ENCODE measurements around the gene VAMP8. TPM values are rescaled to one million over a fixed set of nuclear protein-coding genes. Genes with fewer than 3 reads are reported as not detected.
"Not testable (repeated sequence)": the region's sequence is repeated elsewhere in the genome, so short reads cannot be mapped to it uniquely, and the experiment has no call there.

The VAMP8 gene
- total RNA-seq, 1 experiment from 2014 or later: 90.8 TPM

- intact Hi-C loops (cut with micrococcal nuclease; ENCODE audit: unreplicated experiment): no loop called here
- Mint-ChIP-seq H3K36me3 (ENCODE audit: insufficient read depth, unreplicated experiment) (peaks cover 51% of the 10 kb centered on the region), H3K27me3 (ENCODE audit: unreplicated experiment) (no peaks in the 10 kb centered on the region), H3K27ac (ENCODE audit: unreplicated experiment) (no peak overlapping the region), H3K9me3 (ENCODE audit: low read depth, unreplicated experiment) (no peaks in the 10 kb centered on the region), H3K4me1 (ENCODE audit: low read depth, unreplicated experiment) (no peaks in the 10 kb centered on the region), H3K4me3 (ENCODE audit: low read depth, unreplicated experiment) (peak overlapping the region; percentile 81)
- CTCF ChIA-PET: no interaction called here
- no peak for DNase-seq
- BruUV-seq (replicated peaks): no TSS peak
- TF ChIP-seq, protein P1, sequence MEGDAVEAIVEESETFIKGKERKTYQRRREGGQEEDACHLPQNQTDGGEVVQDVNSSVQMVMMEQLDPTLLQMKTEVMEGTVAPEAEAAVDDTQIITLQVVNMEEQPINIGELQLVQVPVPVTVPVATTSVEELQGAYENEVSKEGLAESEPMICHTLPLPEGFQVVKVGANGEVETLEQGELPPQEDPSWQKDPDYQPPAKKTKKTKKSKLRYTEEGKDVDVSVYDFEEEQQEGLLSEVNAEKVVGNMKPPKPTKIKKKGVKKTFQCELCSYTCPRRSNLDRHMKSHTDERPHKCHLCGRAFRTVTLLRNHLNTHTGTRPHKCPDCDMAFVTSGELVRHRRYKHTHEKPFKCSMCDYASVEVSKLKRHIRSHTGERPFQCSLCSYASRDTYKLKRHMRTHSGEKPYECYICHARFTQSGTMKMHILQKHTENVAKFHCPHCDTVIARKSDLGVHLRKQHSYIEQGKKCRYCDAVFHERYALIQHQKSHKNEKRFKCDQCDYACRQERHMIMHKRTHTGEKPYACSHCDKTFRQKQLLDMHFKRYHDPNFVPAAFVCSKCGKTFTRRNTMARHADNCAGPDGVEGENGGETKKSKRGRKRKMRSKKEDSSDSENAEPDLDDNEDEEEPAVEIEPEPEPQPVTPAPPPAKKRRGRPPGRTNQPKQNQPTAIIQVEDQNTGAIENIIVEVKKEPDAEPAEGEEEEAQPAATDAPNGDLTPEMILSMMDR (IDR thresholded peaks at IDR 0.05; ENCODE audit: unreplicated experiment): no peak
Measured at GRCh38 chr2:85615413-85615728, 38.0 kb downstream of the VAMP8 start.

DNA sequence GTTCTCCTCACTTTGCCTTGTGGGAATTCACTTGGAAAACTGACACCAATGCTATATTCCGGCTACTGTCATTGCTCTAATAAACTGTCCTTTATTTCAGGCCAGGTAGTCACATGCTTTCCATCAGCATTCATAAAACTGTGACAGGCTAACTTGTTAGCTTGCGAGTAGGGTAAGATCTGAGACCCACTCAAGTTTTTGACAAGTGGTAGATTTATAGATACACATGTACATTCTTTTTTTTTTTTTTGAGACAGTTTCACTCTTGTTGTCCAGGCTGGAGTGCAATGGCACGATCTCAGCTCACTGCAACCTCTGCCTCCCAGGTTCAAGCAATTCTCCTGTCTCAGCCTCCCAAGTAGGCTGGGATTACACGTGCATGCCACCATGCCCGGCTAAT is 40.3 kb downstream of the VAMP8 start:
- BruUV-seq (replicated peaks); H3K9me3 Mint-ChIP-seq (ENCODE audit: low read depth, unreplicated experiment); H3K4me1 Mint-ChIP-seq (ENCODE audit: low read depth, unreplicated experiment); DNase-seq; H3K27me3 Mint-ChIP-seq (ENCODE audit: unreplicated experiment); intact Hi-C loops (cut with micrococcal nuclease; ENCODE audit: unreplicated experiment); CTCF ChIA-PET: not testable (repeated sequence)
- Mint-ChIP-seq H3K4me3 (ENCODE audit: low read depth, unreplicated experiment) (peak overlapping the region; percentile 81), H3K27ac (ENCODE audit: unreplicated experiment) (peak overlapping the region; percentile 66), H3K36me3 (ENCODE audit: insufficient read depth, unreplicated experiment) (peaks cover 53% of the 10 kb centered on the region)

DNA sequence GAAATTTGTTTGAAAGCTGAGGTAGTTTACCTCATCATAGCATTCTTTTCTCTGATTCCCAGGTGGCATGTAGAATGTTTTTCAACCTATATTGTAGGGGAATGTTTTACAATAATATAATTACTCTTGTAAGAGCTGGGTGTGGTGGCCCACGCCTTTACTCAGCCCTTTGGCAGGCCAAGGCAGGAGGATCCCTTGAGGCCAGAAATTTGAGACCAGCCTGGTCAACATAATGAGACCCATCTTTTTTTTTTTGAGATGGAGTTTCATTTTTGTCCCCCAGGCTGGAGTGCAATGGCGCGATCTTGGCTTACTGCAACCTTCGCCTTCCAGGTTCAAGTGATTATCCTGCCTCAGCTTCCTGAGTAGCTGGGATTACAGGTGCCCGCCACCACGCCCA is 42.2 kb downstream of the VAMP8 start:
- CTCF ChIA-PET: interaction anchor here (0.7 kb wide), 2 partner anchors 35 to 201 kb away, joined by 3 to 4 read pairs; no protein-coding TSS in a partner anchor
- DNase-seq: no peak
- peaks cover 62% of the 10 kb centered on the region for H3K36me3 Mint-ChIP-seq (ENCODE audit: insufficient read depth, unreplicated experiment)
- intact Hi-C loops (cut with micrococcal nuclease; ENCODE audit: unreplicated experiment): no loop called here
- no peak overlapping the region for H3K27ac Mint-ChIP-seq (ENCODE audit: unreplicated experiment)
- no TSS peak for BruUV-seq (replicated peaks)
- H3K4me3 Mint-ChIP-seq (ENCODE audit: low read depth, unreplicated experiment): no peak overlapping the region
- TF ChIP-seq, protein P1 (IDR thresholded peaks at IDR 0.05; ENCODE audit: unreplicated experiment): no peak
- no peaks in the 10 kb centered on the region for H3K9me3 Mint-ChIP-seq (ENCODE audit: low read depth, unreplicated experiment)
- no peaks in the 10 kb centered on the region for H3K27me3 Mint-ChIP-seq (ENCODE audit: unreplicated experiment)
- no peaks in the 10 kb centered on the region for H3K4me1 Mint-ChIP-seq (ENCODE audit: low read depth, unreplicated experiment)

DNA sequence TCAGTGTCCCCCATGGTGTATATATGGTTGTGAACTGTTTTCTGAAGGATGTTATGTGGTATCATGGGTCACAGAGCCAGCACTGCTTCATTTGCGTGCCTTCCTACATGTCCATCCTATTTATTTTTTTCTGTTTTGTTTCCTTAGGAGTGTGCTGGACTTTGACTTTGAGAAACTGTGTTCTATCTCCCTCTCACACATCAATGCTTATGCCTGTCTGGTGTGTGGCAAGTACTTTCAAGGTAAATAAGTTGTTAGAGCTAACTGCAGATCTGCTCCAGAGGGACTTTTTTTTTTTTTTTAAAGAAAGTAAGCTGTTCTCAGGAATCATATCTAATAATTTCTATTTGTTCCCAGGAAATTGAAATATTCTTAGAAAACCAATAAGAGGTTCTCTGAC is 44.0 kb downstream of the VAMP8 start:
- intact Hi-C loops (cut with micrococcal nuclease; ENCODE audit: unreplicated experiment): no loop called here
- CTCF ChIA-PET: interaction anchor here (0.8 kb wide), 1 partner anchor 16 kb away, joined by 3 read pairs; no protein-coding TSS in a partner anchor
- H3K36me3 Mint-ChIP-seq (ENCODE audit: insufficient read depth, unreplicated experiment): peaks cover 66% of the 10 kb centered on the region
- TF ChIP-seq, protein P1 (IDR thresholded peaks at IDR 0.05; ENCODE audit: unreplicated experiment): no peak
- H3K4me3 Mint-ChIP-seq (ENCODE audit: low read depth, unreplicated experiment): no peak overlapping the region
- no peak overlapping the region for H3K27ac Mint-ChIP-seq (ENCODE audit: unreplicated experiment)
- H3K4me1 Mint-ChIP-seq (ENCODE audit: low read depth, unreplicated experiment): no peaks in the 10 kb centered on the region
- BruUV-seq (replicated peaks): no TSS peak
- no peak for DNase-seq
- H3K9me3 Mint-ChIP-seq (ENCODE audit: low read depth, unreplicated experiment): no peaks in the 10 kb centered on the region
- no peaks in the 10 kb centered on the region for H3K27me3 Mint-ChIP-seq (ENCODE audit: unreplicated experiment)

DNA sequence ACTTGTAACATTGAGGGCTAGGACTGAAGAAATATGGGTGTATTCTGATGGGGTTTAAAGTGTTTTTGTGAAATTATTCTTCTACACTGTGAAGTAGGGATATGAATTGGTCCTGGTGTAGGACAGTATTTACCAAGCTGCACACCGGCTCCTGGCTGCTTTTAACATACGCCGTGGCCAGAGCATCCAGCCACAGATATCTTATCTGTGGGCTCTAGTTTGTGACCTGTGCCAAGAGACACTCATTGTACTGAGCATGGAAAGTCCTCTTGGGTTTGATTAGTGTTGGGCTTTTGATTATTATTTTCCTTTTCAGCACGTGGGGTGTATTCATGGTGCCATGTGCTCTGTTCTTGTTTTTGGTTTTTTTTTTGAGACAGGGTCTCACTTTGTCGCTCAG is 46.6 kb downstream of the VAMP8 start:
- BruUV-seq (replicated peaks): no TSS peak
- Mint-ChIP-seq H3K36me3 (ENCODE audit: insufficient read depth, unreplicated experiment) (peaks cover 58% of the 10 kb centered on the region), H3K27ac (ENCODE audit: unreplicated experiment) (no peak overlapping the region), H3K27me3 (ENCODE audit: unreplicated experiment) (no peaks in the 10 kb centered on the region), H3K4me1 (ENCODE audit: low read depth, unreplicated experiment) (no peaks in the 10 kb centered on the region), H3K9me3 (ENCODE audit: low read depth, unreplicated experiment) (no peaks in the 10 kb centered on the region), H3K4me3 (ENCODE audit: low read depth, unreplicated experiment) (no peak overlapping the region)
- TF ChIP-seq, protein P1 (IDR thresholded peaks at IDR 0.05; ENCODE audit: unreplicated experiment): no peak
- CTCF ChIA-PET: no interaction called here
- intact Hi-C loops (cut with micrococcal nuclease; ENCODE audit: unreplicated experiment): no loop called here
- DNase-seq: no peak
